ENCODE measurements around the gene GID8. TPM values are rescaled to one million over a fixed set of nuclear protein-coding genes. Genes with fewer than 3 reads are reported as not detected.

The GID8 gene
- polyA plus RNA-seq, 2 donors: 16.2 to 30.0 TPM

GRCh38 chr20:62894261-62894660, 43.7 kb upstream of the GID8 start:
- H3K4me3 ChIP-seq (ENCODE audit: low read depth in 1 of 2, low read length in 2 of 2): no peak overlapping the region
- no peaks in the 10 kb centered on the region for H3K27me3 ChIP-seq (ENCODE audit: control insufficient read depth in 1 of 2, insufficient read depth in 2 of 2, low read length in 2 of 2)
- H3K36me3 ChIP-seq (ENCODE audit: control insufficient read depth in 2 of 2, insufficient read depth in 2 of 2, low read length in 1 of 2): peaks cover 22 to 51% of the 10 kb centered on the region in 2 donors
- no peaks in the 10 kb centered on the region for H3K9me3 ChIP-seq (ENCODE audit: control insufficient read depth in 2 of 2, insufficient read depth in 1 of 2, low read depth in 1 of 2, low read length in 1 of 2)
- WGBS, 2 donors: 90 to 91% methylated on average over 14 of the region's 14 CpGs
- peaks cover 2 to 5% of the 10 kb centered on the region in 2 donors for H3K4me1 ChIP-seq (ENCODE audit: control insufficient read depth in 2 of 2, insufficient read depth in 2 of 2, low read length in 1 of 2)
- H3K27ac ChIP-seq (ENCODE audit: low read depth in 2 of 2, low read length in 1 of 2): no peak overlapping the region

GRCh38 chr20:62895539-62895938, 42.4 kb upstream of the GID8 start:
- H3K27ac ChIP-seq (ENCODE audit: low read depth in 2 of 2, low read length in 1 of 2): no peak overlapping the region
- H3K36me3 ChIP-seq (ENCODE audit: control insufficient read depth in 2 of 2, insufficient read depth in 2 of 2, low read length in 1 of 2): peaks cover 20 to 45% of the 10 kb centered on the region in 2 donors
- no peaks in the 10 kb centered on the region for H3K9me3 ChIP-seq (ENCODE audit: control insufficient read depth in 2 of 2, insufficient read depth in 1 of 2, low read depth in 1 of 2, low read length in 1 of 2)
- H3K4me1 ChIP-seq (ENCODE audit: control insufficient read depth in 2 of 2, insufficient read depth in 2 of 2, low read length in 1 of 2): peaks cover 6 to 11% of the 10 kb centered on the region in 2 donors
- no peaks in the 10 kb centered on the region for H3K27me3 ChIP-seq (ENCODE audit: control insufficient read depth in 1 of 2, insufficient read depth in 2 of 2, low read length in 2 of 2)
- no peak overlapping the region for H3K4me3 ChIP-seq (ENCODE audit: low read depth in 1 of 2, low read length in 2 of 2)
- WGBS, 2 donors: 90 to 93% methylated on average over 9 of the region's 9 CpGs

GRCh38 chr20:62896526-62896925, 41.4 kb upstream of the GID8 start:
- H3K27ac ChIP-seq (ENCODE audit: low read depth in 2 of 2, low read length in 1 of 2): no peak overlapping the region
- H3K27me3 ChIP-seq (ENCODE audit: control insufficient read depth in 1 of 2, insufficient read depth in 2 of 2, low read length in 2 of 2): no peaks in the 10 kb centered on the region
- peaks cover 6 to 13% of the 10 kb centered on the region in 2 donors for H3K4me1 ChIP-seq (ENCODE audit: control insufficient read depth in 2 of 2, insufficient read depth in 2 of 2, low read length in 1 of 2)
- H3K36me3 ChIP-seq (ENCODE audit: control insufficient read depth in 2 of 2, insufficient read depth in 2 of 2, low read length in 1 of 2): peaks cover 16 to 36% of the 10 kb centered on the region in 2 donors
- no peak overlapping the region for H3K4me3 ChIP-seq (ENCODE audit: low read depth in 1 of 2, low read length in 2 of 2)
- H3K9me3 ChIP-seq (ENCODE audit: control insufficient read depth in 2 of 2, insufficient read depth in 1 of 2, low read depth in 1 of 2, low read length in 1 of 2): no peaks in the 10 kb centered on the region
- WGBS, 2 donors: 92 to 94% methylated on average over 16 of the region's 16 CpGs

DNA sequence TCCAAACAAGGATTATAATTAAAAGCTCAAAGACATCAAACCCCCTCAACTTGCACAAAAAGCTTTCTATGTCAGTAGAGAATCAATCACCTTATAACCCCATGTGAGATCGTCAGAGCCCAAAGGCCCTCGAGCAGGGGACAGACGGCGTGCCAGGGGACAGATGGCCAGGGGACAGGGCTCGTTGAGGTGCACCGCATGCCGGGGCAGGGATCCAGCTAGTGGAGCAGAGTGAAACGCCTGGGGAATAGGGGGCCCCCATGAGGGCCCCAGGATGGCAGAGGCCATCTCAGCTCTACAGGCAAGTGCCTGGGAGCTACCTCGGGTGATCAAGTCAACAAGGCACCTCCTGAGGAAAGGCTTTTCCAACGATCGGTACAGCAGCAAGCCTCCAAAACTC, 40.3 kb upstream of the GID8 start:
- Histone ChIP-seq H3K9me3 (ENCODE audit: control insufficient read depth in 2 of 2, insufficient read depth in 1 of 2, low read depth in 1 of 2, low read length in 1 of 2) (no peaks in the 10 kb centered on the region), H3K27me3 (ENCODE audit: control insufficient read depth in 1 of 2, insufficient read depth in 2 of 2, low read length in 2 of 2) (no peaks in the 10 kb centered on the region), H3K4me1 (ENCODE audit: control insufficient read depth in 2 of 2, insufficient read depth in 2 of 2, low read length in 1 of 2) (peaks cover 6 to 13% of the 10 kb centered on the region in 2 donors), H3K4me3 (ENCODE audit: low read depth in 1 of 2, low read length in 2 of 2) (no peak overlapping the region), H3K27ac (ENCODE audit: low read depth in 2 of 2, low read length in 1 of 2) (no peak overlapping the region), H3K36me3 (ENCODE audit: control insufficient read depth in 2 of 2, insufficient read depth in 2 of 2, low read length in 1 of 2) (peaks cover 12 to 31% of the 10 kb centered on the region in 2 donors)
- 52 to 70% methylated on average over 11 of the region's 11 CpGs for WGBS, 2 donors

GRCh38 chr20:62898093-62898964, 39.6 kb upstream of the GID8 start:
- Histone ChIP-seq H3K9me3 (ENCODE audit: control insufficient read depth in 2 of 2, insufficient read depth in 1 of 2, low read depth in 1 of 2, low read length in 1 of 2) (no peaks in the 10 kb centered on the region), H3K4me1 (ENCODE audit: control insufficient read depth in 2 of 2, insufficient read depth in 2 of 2, low read length in 1 of 2) (peaks cover 6 to 16% of the 10 kb centered on the region in 2 donors), H3K36me3 (ENCODE audit: control insufficient read depth in 2 of 2, insufficient read depth in 2 of 2, low read length in 1 of 2) (peaks cover 15 to 33% of the 10 kb centered on the region in 2 donors), H3K4me3 (ENCODE audit: low read depth in 1 of 2, low read length in 2 of 2) (no peak overlapping the region), H3K27me3 (ENCODE audit: control insufficient read depth in 1 of 2, insufficient read depth in 2 of 2, low read length in 2 of 2) (no peaks in the 10 kb centered on the region), H3K27ac (ENCODE audit: low read depth in 2 of 2, low read length in 1 of 2) (no peak overlapping the region)
- WGBS, 2 donors: 68 to 77% methylated on average over 16 of the region's 16 CpGs

- H3K36me3 ChIP-seq (ENCODE audit: control insufficient read depth in 2 of 2, insufficient read depth in 2 of 2, low read length in 1 of 2): peaks cover 17 to 30% of the 10 kb centered on the region in 2 donors
- H3K4me1 ChIP-seq (ENCODE audit: control insufficient read depth in 2 of 2, insufficient read depth in 2 of 2, low read length in 1 of 2): peaks cover 6 to 16% of the 10 kb centered on the region in 2 donors
- H3K27me3 ChIP-seq (ENCODE audit: control insufficient read depth in 1 of 2, insufficient read depth in 2 of 2, low read length in 2 of 2): no peaks in the 10 kb centered on the region
- H3K27ac ChIP-seq (ENCODE audit: low read depth in 2 of 2, low read length in 1 of 2): no peak overlapping the region
- WGBS, 2 donors: 27 to 29% methylated on average over 16 of the region's 16 CpGs
- no peaks in the 10 kb centered on the region for H3K9me3 ChIP-seq (ENCODE audit: control insufficient read depth in 2 of 2, insufficient read depth in 1 of 2, low read depth in 1 of 2, low read length in 1 of 2)
- no peak overlapping the region for H3K4me3 ChIP-seq (ENCODE audit: low read depth in 1 of 2, low read length in 2 of 2)
Measured at GRCh38 chr20:62898970-62899632, 38.8 kb upstream of the GID8 start.

DNA sequence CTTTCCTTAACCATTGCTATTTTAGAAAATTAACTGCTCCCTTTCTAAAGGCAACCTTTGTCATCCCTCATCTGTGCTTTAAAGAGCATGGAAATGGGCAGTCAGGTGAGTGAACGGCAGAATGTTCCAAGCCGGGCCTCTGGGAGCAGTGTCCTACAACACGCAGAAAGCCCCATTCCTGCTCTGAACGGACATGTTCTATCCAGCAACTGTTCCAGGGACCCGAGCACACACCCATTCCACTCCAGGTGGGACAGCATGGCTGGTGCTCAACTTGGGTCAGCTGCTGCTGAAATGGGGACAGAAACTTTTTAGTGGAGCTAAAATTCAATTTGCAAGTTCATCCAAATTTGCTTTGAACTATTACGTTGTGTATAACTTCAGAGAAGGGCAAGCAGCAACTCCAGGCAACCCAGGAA, 38.3 kb upstream of the GID8 start:
- no peaks in the 10 kb centered on the region for H3K27me3 ChIP-seq (ENCODE audit: control insufficient read depth in 1 of 2, insufficient read depth in 2 of 2, low read length in 2 of 2)
- peaks cover 12 to 29% of the 10 kb centered on the region in 2 donors for H3K36me3 ChIP-seq (ENCODE audit: control insufficient read depth in 2 of 2, insufficient read depth in 2 of 2, low read length in 1 of 2)
- no peaks in the 10 kb centered on the region for H3K9me3 ChIP-seq (ENCODE audit: control insufficient read depth in 2 of 2, insufficient read depth in 1 of 2, low read depth in 1 of 2, low read length in 1 of 2)
- H3K4me1 ChIP-seq (ENCODE audit: control insufficient read depth in 2 of 2, insufficient read depth in 2 of 2, low read length in 1 of 2): peaks cover 6 to 16% of the 10 kb centered on the region in 2 donors
- WGBS, 2 donors: 10 to 16% methylated on average over 6 of the region's 6 CpGs
- H3K27ac ChIP-seq (ENCODE audit: low read depth in 2 of 2, low read length in 1 of 2): no peak overlapping the region
- no peak overlapping the region for H3K4me3 ChIP-seq (ENCODE audit: low read depth in 1 of 2, low read length in 2 of 2)

DNA sequence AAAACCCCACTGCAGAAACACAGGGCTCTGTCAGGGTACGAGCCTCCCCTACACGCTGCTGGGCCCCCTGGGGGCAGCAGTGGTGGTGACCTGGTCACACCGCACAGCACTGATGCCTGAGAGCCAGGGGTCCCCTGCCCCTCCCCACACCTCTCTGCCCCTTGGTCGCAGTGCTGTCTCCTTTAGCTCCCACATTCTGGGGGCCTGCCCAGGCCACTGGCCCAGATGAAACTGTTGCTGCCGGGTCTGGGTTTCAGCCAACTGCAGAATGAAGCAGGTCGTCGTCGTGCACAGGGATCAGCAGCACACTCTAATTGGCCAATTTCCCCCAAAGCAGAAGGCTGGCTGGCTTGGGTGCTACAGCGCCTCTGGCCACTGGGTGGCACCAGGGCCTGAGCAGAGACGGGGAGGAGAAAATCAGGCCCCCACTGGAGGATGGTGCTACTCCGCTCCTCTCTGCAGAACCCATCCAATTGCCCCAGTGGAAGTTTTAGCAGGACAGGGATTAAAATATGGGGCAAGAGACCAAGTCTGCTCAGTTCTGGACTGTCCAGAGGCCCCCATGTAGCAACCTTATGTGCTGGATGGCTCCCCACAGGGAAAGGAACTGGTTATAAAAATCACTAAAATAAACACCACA, 37.8 kb upstream of the GID8 start:
- Histone ChIP-seq H3K4me1 (ENCODE audit: control insufficient read depth in 2 of 2, insufficient read depth in 2 of 2, low read length in 1 of 2) (peaks cover 6 to 16% of the 10 kb centered on the region in 2 donors), H3K27ac (ENCODE audit: low read depth in 2 of 2, low read length in 1 of 2) (peak overlapping the region; percentile 64 to 96), H3K9me3 (ENCODE audit: control insufficient read depth in 2 of 2, insufficient read depth in 1 of 2, low read depth in 1 of 2, low read length in 1 of 2) (no peaks in the 10 kb centered on the region), H3K27me3 (ENCODE audit: control insufficient read depth in 1 of 2, insufficient read depth in 2 of 2, low read length in 2 of 2) (no peaks in the 10 kb centered on the region), H3K4me3 (ENCODE audit: low read depth in 1 of 2, low read length in 2 of 2) (no peak overlapping the region), H3K36me3 (ENCODE audit: control insufficient read depth in 2 of 2, insufficient read depth in 2 of 2, low read length in 1 of 2) (peaks cover 14 to 27% of the 10 kb centered on the region in 2 donors)
- 3 to 6% methylated on average over 11 of the region's 11 CpGs for WGBS, 2 donors

DNA sequence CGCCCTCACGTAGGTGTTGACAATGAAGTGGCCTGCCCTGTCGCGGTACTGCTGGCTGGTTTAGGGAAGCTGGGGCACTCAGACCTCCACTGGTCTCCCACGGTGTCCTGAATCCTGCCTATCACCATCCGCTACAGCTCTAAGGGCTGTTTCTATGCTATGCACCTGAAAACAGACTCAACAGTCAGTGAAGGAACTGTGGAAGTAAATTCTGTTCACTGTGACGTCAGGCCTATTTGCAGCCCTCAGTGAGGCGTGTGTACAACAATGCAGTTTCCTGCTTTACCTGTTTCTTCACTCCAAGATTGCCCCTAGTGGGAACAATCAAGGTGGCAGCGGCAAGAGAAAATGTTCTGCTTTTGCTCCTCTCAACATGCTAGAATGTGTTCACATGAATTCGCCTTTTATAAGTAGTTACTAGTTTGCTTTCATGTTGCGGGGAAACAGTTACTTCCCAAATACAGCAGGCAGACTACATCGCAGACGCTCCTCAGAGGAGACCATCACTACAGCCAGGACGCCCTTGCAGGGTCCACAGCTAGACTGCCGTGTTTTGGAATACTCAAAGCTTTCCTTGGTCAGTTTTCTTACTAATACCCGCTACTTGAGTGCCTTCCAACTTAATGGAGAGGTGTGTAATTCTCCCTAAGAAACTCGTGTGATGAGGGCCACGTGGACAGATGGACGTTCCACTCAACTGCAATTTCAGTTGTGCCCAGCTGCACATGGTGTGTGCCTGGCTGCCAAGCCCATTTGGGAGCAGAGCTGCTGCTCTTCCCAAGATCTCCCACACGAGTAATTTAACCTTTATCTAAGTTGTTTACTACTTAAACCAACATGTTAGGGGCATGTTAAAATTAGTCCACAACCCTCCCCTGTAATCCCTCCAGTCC, 37.0 kb upstream of the GID8 start:
- WGBS, 2 donors: 41 to 43% methylated on average over 20 of the region's 20 CpGs
- Histone ChIP-seq H3K27ac (ENCODE audit: low read depth in 2 of 2, low read length in 1 of 2) (peak overlapping the region; percentile 64 to 96), H3K4me1 (ENCODE audit: control insufficient read depth in 2 of 2, insufficient read depth in 2 of 2, low read length in 1 of 2) (peaks cover 6 to 16% of the 10 kb centered on the region in 2 donors), H3K36me3 (ENCODE audit: control insufficient read depth in 2 of 2, insufficient read depth in 2 of 2, low read length in 1 of 2) (peaks cover 22 to 28% of the 10 kb centered on the region in 2 donors), H3K4me3 (ENCODE audit: low read depth in 1 of 2, low read length in 2 of 2) (no peak overlapping the region), H3K27me3 (ENCODE audit: control insufficient read depth in 1 of 2, insufficient read depth in 2 of 2, low read length in 2 of 2) (no peaks in the 10 kb centered on the region), H3K9me3 (ENCODE audit: control insufficient read depth in 2 of 2, insufficient read depth in 1 of 2, low read depth in 1 of 2, low read length in 1 of 2) (no peaks in the 10 kb centered on the region)
